Activated CD8-positive, alpha-beta T cell treated with anti-CD3 and anti-CD28 coated beads, Interleukin-2, amount 10 ng/mL, durations not matched to agents 7 days and 5 days (primary cell): ENCODE data around the gene SMTNL2. TPM values are rescaled to one million over a fixed set of nuclear protein-coding genes. Genes with fewer than 3 reads are reported as not detected.
A peak's percentile ranks its signal among the peaks of the same experiment; 100 is the strongest.

Experiments
- ATAC-seq: fragments of 150-1000 bp; cut with Tn5 transposase; one replicate; pipeline ENCODE4 v1.10.0; 2021; ENCODE audit warnings: moderate library complexity
- CTCF ChIA-PET: fragments of 350-600 bp; sonication (Branson Sonifier 250); formaldehyde crosslinking; loops from one replicate; lab custom pipeline; 2021; ENCODE audit warnings: antibody characterized with exemption; lab: Charles Lee
- POLR2A ChIA-PET: fragments of 350-600 bp; sonication (Branson Sonifier 250); formaldehyde crosslinking; loops from one replicate; lab custom pipeline; 2021; ENCODE audit warnings: antibody characterized with exemption; lab: Charles Lee
- DNase-seq: peaks from one replicate; pipeline ENCODE4 v3.0.0-alpha.2; 2020
- H3K27ac Mint-ChIP-seq: one replicate; pipeline ENCODE4 v1.8.0; 2021; ENCODE audit warnings: mild to moderate bottlenecking, mixed read lengths
- H3K27me3 Mint-ChIP-seq: one replicate; pipeline ENCODE4 v1.8.0; 2021; ENCODE audit warnings: low read depth, mixed read lengths
- H3K36me3 Mint-ChIP-seq: one replicate; pipeline ENCODE4 v1.8.0; 2021; ENCODE audit warnings: low read depth, mixed read lengths
- H3K4me1 Mint-ChIP-seq: one replicate; pipeline ENCODE4 v1.8.0; 2021; ENCODE audit warnings: low read depth, mixed read lengths
- H3K4me3 Mint-ChIP-seq: one replicate; pipeline ENCODE4 v1.8.0; 2021; ENCODE audit warnings: mild to moderate bottlenecking, mixed read lengths
- H3K9me3 Mint-ChIP-seq: one replicate; pipeline ENCODE4 v1.8.0; 2022; ENCODE audit warnings: mixed read lengths; ENCODE audit not compliant: insufficient read depth
- total RNA-seq, 2 experiments: library from RNA; stranded (reverse); gene quantifications; one replicate each; pipeline ENCODE4 v1.2.3, GENCODE V29; 2021

Gene SMTNL2
- total RNA-seq, 2 experiments from 2014 or later, result not detected

DNA sequence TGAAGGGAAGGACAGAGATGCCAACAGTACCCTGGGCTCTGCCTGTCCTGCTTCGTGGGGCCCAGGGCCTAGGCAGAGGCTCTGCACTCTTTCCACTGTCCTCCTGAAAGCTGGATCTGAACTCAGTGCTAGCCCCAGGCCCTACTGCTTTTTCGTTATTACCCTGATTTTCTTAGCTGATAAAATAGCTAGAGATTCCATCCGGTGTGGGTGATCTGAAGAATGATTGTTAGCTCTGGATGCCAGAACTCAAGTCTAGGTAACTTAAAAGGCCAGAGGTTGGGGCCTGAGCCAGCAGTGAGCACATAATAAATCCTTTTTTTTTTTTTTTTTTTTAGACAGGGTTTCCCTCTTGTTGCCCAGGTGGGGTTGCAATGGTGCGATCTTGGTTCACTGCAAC is 27.3 kb upstream of the SMTNL2 start:
- H3K4me1 Mint-ChIP-seq, result peaks cover 46% of the 10 kb centered on the region
- no peaks in the 10 kb centered on the region for H3K27me3 Mint-ChIP-seq
- no peaks in the 10 kb centered on the region for H3K9me3 Mint-ChIP-seq
- DNase-seq, result no peak
- H3K36me3 Mint-ChIP-seq, result peaks cover 9% of the 10 kb centered on the region
- no peak overlapping the region for H3K27ac Mint-ChIP-seq
- H3K4me3 Mint-ChIP-seq, result no peak overlapping the region
- CTCF ChIA-PET, result interaction anchor here (0.8 to 5.3 kb wide), 3 partner anchors 9 to 136 kb away, joined by 3 to 44 read pairs (median 6); no protein-coding TSS in a partner anchor
- POLR2A ChIA-PET, result interaction anchor here (1.1 kb wide), 1 partner anchor 388 kb away, joined by 3 read pairs; no protein-coding TSS in a partner anchor
- no peak for ATAC-seq

DNA sequence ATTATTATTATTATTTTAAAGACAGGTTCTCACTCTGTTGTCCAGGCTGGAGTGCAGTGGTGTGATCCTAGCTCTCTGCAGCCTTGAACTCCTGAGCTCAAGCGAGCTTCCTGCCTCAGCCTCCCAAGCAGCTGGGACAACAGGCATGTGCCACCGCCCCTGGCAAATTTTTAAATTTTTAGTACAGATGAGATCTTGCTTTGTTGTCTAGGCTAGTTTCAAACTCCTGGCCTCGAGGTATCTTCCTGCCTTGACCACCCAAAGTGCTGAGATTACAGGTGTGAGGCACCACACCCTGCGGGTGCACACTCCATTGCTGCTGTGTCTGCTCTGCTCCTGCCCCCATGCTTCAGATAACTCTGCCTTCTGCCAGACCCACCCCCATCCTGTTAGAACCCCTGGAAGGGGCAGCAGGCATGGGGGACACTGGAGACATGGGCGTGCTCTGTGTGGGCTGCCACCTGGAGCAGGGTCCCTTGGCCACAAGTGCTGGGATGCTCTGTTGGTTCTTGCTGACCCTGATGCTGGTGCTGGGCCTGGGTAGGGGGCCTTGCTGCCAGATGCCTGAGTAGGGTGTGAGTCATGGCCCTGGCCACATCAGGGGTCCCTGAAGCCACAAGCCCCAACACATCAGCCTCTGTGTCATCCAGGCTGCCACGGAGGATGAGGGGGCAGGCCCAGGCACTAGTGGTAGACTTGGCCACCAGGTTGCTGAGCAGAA is 26.5 kb upstream of the SMTNL2 start:
- ChIA-PET POLR2A (no interaction called here), CTCF (interaction anchor here (0.8 to 5.3 kb wide), 3 partner anchors 8 to 137 kb away, joined by 3 to 44 read pairs (median 6); no protein-coding TSS in a partner anchor)
- Mint-ChIP-seq H3K9me3 (no peaks in the 10 kb centered on the region), H3K4me1 (peaks cover 53% of the 10 kb centered on the region), H3K27me3 (no peaks in the 10 kb centered on the region), H3K4me3 (no peak overlapping the region), H3K36me3 (peaks cover 3% of the 10 kb centered on the region), H3K27ac (peak overlapping the region; percentile 43)
- ATAC-seq (no peak), DNase-seq (no peak)

DNA sequence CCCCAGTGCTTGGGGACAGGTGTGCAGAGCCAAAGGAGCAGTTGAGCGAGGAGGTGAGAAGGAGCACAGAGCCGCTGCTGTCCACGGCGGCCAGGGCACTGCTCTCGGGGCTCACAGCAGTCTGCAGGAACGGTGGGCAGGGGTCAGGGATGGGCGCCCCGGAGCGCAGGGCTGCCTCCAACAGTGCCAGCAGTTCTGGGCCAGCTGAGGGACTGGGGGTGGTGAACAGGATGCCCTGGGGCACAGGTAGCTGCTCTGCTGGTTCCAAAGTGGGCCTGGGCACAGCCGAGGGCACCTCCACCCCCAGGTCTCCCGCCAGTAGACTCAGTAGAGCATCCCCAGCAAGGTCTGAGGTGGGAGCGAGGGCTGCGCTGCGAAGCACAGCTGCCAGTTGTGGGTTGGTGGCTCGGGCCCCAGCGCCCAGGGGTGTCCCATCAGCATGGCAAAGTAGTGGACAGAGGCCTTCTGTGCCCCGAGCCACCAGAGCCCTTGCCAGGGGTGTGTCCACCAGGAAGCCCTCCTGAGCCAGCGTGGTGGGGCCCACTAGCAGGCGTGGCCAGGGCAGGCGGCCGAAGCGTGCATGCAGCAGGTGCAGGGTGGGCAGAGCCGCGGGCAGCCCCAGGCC is 25.9 kb upstream of the SMTNL2 start:
- ChIA-PET POLR2A (no interaction called here), CTCF (no interaction called here)
- ATAC-seq, result no peak
- H3K9me3 Mint-ChIP-seq, result no peaks in the 10 kb centered on the region
- H3K4me3 Mint-ChIP-seq, result no peak overlapping the region
- peaks cover 3% of the 10 kb centered on the region for H3K36me3 Mint-ChIP-seq
- H3K4me1 Mint-ChIP-seq, result peaks cover 60% of the 10 kb centered on the region
- H3K27me3 Mint-ChIP-seq, result no peaks in the 10 kb centered on the region
- H3K27ac Mint-ChIP-seq, result no peak overlapping the region
- no peak for DNase-seq

DNA sequence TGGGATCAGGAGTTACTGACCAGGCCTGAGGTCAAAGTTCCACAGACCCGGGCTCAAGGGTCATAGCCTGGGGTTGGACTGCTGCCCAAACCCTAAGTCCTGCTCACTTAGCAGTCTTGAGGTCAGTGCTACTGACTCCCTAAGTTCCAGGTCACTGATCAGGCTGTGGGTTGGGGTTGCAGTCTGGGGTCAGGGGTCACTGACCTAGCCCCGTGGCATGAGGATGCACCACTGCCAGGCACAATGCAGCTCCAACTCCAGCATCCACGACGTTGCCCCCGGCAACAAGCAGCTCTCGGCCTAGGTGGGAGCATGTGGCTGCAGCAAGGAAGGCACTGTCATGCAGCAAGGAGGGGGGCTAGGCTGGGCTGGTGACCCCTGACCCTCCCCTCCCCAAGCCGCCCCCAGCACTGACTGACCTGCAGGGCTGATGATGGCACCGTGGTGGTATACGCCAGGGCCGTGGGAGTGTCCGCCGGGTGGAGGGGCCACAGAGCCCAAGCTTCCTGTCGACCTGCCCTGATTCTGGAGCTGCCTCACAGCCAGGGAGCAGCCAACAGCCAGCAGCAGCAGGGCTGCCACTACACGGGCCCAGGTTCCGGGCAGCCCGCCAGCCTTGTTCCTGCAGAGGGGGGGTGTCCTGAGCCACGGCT is 25.1 kb upstream of the SMTNL2 start:
- Mint-ChIP-seq H3K27me3 (no peaks in the 10 kb centered on the region), H3K4me3 (no peak overlapping the region), H3K4me1 (peaks cover 56% of the 10 kb centered on the region), H3K9me3 (no peaks in the 10 kb centered on the region), H3K27ac (no peak overlapping the region), H3K36me3 (no peaks in the 10 kb centered on the region)
- CTCF ChIA-PET, result no interaction called here
- POLR2A ChIA-PET, result no interaction called here
- no peak for ATAC-seq
- no peak for DNase-seq

DNA sequence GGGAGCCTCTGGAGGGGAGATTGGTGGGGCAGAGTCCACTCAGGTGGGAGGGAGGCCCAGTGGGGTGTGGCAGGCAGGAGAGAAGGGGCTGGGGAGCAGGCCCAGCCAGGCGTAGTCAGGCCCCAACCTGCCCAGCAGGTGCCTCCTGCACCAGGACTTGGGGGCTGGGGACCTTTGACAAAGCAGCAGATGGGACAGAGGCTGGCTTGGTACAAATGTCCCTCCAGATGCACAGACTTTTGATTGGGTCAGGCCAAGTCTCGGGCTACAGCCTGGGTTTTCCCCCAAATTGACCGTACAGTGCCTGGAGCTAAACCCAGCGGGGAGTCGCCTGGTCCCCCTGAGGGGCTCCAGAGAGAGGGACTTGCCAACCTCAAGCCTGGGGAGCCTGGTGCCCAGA is 24.4 kb upstream of the SMTNL2 start:
- ChIA-PET POLR2A (no interaction called here), CTCF (no interaction called here)
- H3K9me3 Mint-ChIP-seq, result no peaks in the 10 kb centered on the region
- H3K27ac Mint-ChIP-seq, result no peak overlapping the region
- no peak for DNase-seq
- no peaks in the 10 kb centered on the region for H3K36me3 Mint-ChIP-seq
- ATAC-seq, result no peak
- no peak overlapping the region for H3K4me3 Mint-ChIP-seq
- H3K27me3 Mint-ChIP-seq, result no peaks in the 10 kb centered on the region
- peaks cover 51% of the 10 kb centered on the region for H3K4me1 Mint-ChIP-seq

DNA sequence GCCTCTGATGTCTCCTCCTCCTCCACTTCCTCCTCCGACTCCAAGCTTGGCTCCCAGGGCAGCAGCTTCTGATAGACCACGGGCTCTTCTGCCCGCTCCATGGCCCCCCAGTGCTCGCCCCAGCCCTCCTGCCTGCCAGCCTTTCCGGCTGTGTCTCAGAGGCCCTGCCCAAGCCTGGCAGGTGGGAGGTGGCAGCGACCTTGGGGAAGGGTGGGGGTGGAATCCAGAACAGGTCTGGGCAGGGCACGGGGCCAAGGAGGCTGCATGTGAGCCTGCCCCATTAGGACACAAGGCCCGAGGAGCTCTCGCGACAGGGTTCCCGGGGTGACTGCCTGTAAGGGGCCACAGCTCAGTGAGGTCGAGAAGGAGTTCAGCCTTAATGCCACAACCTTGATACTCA is 23.9 kb upstream of the SMTNL2 start, which contains the start of gene GGT6:
Gene GGT6 (minus strand): TSS at position 157 of the 400 bp plus-strand sequence. CDS start 56 bp downstream, at position 101.
- POLR2A ChIA-PET, result no interaction called here
- no peak within 1 kb of the TSS for H3K27ac Mint-ChIP-seq

DNA sequence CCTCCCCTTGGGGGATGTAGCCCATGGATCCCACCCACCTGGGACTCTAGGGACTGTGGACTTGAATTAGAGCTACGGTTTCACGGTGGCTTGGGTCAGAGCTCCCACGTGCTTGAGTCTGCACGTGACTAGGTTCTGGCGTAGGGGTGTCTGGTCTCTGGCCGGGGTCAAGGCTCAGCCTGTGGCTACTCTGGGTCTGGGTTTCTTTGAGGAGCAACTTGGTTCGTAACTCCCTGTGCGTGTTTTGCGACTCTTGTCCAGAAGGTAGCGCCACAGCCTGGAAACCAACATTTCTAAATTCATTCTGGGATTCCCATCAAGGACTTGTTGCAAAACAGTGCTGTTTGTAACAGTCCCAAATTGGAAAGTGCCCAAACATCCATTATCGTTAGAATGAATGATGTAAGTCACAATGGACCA is 23.5 kb upstream of the SMTNL2 start:
- H3K4me3 Mint-ChIP-seq, result no peak overlapping the region
- ChIA-PET CTCF (interaction anchor here (1.0 kb wide), 1 partner anchor 125 kb away, joined by 3 read pairs; no protein-coding TSS in a partner anchor), POLR2A (no interaction called here)
- H3K9me3 Mint-ChIP-seq, result no peaks in the 10 kb centered on the region
- no peak overlapping the region for H3K27ac Mint-ChIP-seq
- DNase-seq (no peak), ATAC-seq (no peak)
- H3K4me1 Mint-ChIP-seq, result peaks cover 52% of the 10 kb centered on the region
- no peaks in the 10 kb centered on the region for H3K36me3 Mint-ChIP-seq
- H3K27me3 Mint-ChIP-seq, result no peaks in the 10 kb centered on the region

More for the DNA sequence above, 23.9 kb upstream of the SMTNL2 start, which contains the start of gene GGT6:
- ATAC-seq (no peak), DNase-seq (no peak)
- CTCF ChIA-PET, result interaction anchor here (1.0 kb wide), 1 partner anchor 124 kb away, joined by 3 read pairs; no protein-coding TSS in a partner anchor
- H3K4me1 Mint-ChIP-seq, result peaks cover 52% of the 10 kb centered on the region
- no peaks in the 10 kb centered on the region for H3K27me3 Mint-ChIP-seq
- H3K9me3 Mint-ChIP-seq, result no peaks in the 10 kb centered on the region
- no peaks in the 10 kb centered on the region for H3K36me3 Mint-ChIP-seq
- no peak within 1 kb of the TSS for H3K4me3 Mint-ChIP-seq

DNA sequence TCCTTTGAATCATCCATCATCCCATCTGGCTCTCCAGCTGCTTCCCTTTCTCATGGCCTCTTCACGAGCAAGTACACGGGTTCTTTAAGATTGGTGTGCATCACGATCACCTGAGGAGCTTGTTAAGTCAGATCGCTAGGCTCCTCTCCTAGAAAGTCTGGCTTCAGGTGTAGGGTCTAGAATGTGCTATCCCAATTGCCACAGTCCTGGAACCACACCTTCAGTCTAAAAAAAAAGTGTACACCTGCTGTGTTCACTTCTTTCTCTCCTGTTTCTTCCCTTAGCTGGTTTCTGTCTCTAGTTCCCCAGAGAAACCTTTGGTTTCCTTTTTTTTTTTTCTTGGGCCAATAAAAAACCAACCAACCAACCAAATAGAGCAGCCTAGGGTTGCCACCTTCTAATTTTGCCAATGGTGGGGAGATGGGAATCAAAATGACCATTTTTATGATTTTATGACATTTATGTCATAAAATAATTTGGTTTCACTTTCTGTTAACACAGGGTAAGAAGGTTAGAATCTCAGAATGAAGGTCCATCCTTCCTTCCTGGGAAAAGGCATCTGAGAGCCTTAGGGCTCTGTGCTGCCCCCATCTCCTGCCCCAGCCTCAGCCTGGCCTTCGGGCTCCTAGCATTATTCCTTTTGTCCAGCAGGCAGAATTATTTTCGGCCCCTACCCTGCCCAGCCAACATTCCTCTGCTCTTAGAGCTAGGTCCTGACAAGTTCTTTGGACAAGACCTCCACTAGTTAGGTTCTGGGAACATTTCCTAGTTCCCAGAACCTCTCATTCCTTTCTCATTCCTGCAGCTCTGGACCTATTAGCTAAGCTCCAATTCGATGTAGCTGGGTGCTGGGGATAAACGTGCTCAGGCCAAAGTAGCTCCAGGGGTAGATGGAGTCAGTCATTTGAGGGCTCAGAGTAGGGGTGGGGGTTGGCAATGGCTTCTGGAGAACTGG is 22.0 kb upstream of the SMTNL2 start:
- no peak for DNase-seq
- Mint-ChIP-seq H3K27ac (peak overlapping the region; percentile 60), H3K9me3 (no peaks in the 10 kb centered on the region), H3K36me3 (no peaks in the 10 kb centered on the region), H3K4me1 (peaks cover 44% of the 10 kb centered on the region), H3K27me3 (no peaks in the 10 kb centered on the region), H3K4me3 (peak overlapping the region; percentile 6)
- ATAC-seq, result peak; percentile 17
- ChIA-PET POLR2A (interaction anchor here (0.7 to 0.8 kb wide), 2 partner anchors 141 to 419 kb away, joined by 3 to 4 read pairs; partner anchors contain the start of gene CYB5D2), CTCF (interaction anchor here (1.6 to 2.1 kb wide), 4 partner anchors 12 to 346 kb away, joined by 3 to 7 read pairs (median 4); no protein-coding TSS in a partner anchor)

DNA sequence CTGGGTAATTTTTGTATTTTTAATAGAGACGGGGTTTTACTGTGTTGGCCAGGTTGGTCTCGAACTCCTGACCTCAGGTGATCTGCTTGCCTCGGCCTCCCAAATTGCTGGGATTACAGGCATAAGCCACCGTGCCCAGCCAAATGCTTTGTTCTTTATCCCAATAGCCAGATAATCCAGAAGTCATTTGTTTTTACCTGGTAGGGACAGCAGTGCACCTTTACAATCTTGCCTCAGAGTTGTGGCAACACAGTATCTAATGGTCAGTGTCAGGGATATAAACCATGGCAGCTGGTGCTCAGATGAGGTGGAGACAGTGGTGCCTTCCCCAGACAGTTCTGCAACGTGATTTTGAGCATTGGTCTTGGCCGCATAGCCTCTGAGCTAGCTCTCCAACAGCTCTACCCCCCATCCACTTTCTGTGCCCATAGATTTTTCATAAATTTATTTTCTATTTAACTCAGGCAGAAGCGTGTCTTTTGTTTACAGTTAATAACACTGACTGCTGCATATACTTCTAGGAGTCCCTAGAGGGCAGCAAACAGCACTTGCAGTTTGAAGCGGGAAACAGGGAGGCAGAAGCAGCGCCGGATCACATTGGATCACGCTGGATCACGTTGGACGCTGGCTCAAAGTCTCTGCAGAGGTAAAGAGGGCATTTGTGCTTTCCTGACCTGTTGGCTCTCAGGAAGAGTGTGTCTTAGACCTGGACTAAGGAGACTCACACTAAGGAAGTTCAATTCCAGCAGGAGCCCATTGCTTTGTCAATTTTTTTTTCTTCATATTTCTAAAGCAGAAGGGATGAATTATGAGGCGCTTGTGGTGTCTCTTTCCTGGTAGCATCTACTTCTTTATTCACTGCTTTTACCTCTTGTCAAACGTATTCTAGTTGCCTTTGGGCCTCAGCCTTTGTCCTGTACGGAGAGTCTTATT is 18.9 kb upstream of the SMTNL2 start:
- DNase-seq, result peak; percentile 75
- CTCF ChIA-PET, result interaction anchor here (0.7 to 3.9 kb wide), 14 partner anchors 10 to 375 kb away, joined by 3 to 67 read pairs (median 4); partner anchors contain the start of genes C17orf107, CHRNE, MYBBP1A and RNF167
- Mint-ChIP-seq H3K4me3 (peak overlapping the region; percentile 7), H3K27me3 (peaks cover 2% of the 10 kb centered on the region), H3K9me3 (no peaks in the 10 kb centered on the region), H3K27ac (no peak overlapping the region), H3K4me1 (peaks cover 40% of the 10 kb centered on the region), H3K36me3 (no peaks in the 10 kb centered on the region)
- POLR2A ChIA-PET, result interaction anchor here (0.6 kb wide), 1 partner anchor 10 kb away, joined by 3 read pairs; the partner anchor contains the start of gene MYBBP1A
- peak; percentile 84 for ATAC-seq

DNA sequence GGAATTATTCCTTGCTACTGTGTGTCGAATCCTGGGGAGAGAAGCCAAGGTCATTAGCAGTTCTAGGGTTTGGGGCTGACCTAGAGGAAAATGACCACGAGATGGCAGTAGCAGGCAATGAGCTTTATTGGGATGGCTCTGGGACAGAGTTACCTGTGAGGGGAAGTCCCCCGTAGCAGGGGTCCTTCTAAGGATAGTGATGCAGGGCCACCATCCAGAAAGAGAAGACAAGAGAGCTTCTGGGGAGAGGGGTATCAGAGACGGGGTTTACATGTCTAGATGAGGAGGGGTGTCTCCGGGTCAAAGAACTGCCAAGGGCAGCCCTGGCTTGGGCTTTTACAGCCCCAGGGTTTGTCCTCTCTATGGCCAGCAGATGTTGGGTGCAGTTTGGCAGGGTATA is 17.5 kb upstream of the SMTNL2 start:
- CTCF ChIA-PET, result interaction anchor here (0.7 to 3.9 kb wide), 55 partner anchors 9 to 418 kb away, joined by 3 to 67 read pairs (median 4); partner anchors contain the start of genes C17orf107, CHRNE, MYBBP1A and PELP1
- no peaks in the 10 kb centered on the region for H3K9me3 Mint-ChIP-seq
- H3K4me1 Mint-ChIP-seq, result peaks cover 32% of the 10 kb centered on the region
- H3K4me3 Mint-ChIP-seq, result no peak overlapping the region
- H3K27ac Mint-ChIP-seq, result no peak overlapping the region
- DNase-seq, result peak; percentile 64
- ATAC-seq, result peak; percentile 66
- H3K27me3 Mint-ChIP-seq, result peaks cover 5% of the 10 kb centered on the region
- POLR2A ChIA-PET, result interaction anchor here (0.6 to 1.6 kb wide), 3 partner anchors 12 to 151 kb away, joined by 3 read pairs; partner anchors contain the start of gene MYBBP1A
- no peaks in the 10 kb centered on the region for H3K36me3 Mint-ChIP-seq
